HG03039 (cell line): ENCODE measurements around the gene LHX5.

Experiments used
- ATAC-seq: cut with Tn5 transposase; IDR thresholded peaks from one replicate; pipeline ENCODE4 v1.9.1; 2021; ENCODE audit warnings: mild to moderate bottlenecking, moderate library complexity; ENCODE audit not compliant: unreplicated experiment

Gene LHX5

GRCh38 chr12:113420996-113421595 lies 50.6 kb downstream of the LHX5 start:
- no peak for ATAC-seq

- no peak for ATAC-seq
Observed at GRCh38 chr12:113418213-113418879, 53.3 kb downstream of the LHX5 start.

GRCh38 chr12:113416091-113416754 lies 55.4 kb downstream of the LHX5 start:
- ATAC-seq: no peak

- no peak for ATAC-seq
Observed at GRCh38 chr12:113414519-113415038, 57.1 kb downstream of the LHX5 start.

- ATAC-seq: no peak
Observed at GRCh38 chr12:113413488-113413939, 58.2 kb downstream of the LHX5 start.
